Pancreas (tissue), 10 donors: ENCODE measurements around the gene CRK. TPM values are rescaled to one million over a fixed set of nuclear protein-coding genes. Genes with fewer than 3 reads are reported as not detected.

Experiments
- ATAC-seq, 4 donors: fragments of 200-7000 bp; cut with Tn5 transposase; one replicate each; pipeline versions ENCODE4 v1.8.0 to v1.9.1; 2020; ENCODE audit warnings: mild to moderate bottlenecking in 4 of 4, moderate library complexity in 4 of 4
- DNase-seq, 6 donors: peaks; one replicate each; pipeline ENCODE4 v3.0.0-alpha.2; 2020
- FAIRE-seq: peaks from 2 replicates; lab custom pipeline; 2012; peaks lifted over from hg19 to GRCh38; lab: Jason Lieb, UNC
- H3K27ac ChIP-seq, 4 donors: fragments of 200-600 bp; sonication (generic); 1 replicate in 3 of 4; 2 replicates in 1 of 4; pipeline versions ENCODE4 v1.5.0 to v1.8.0; 2020
- H3K27me3 ChIP-seq, 4 donors: fragments of 200-600 bp; one replicate each; pipeline ENCODE4 v1.8.0; 2021
- H3K36me3 ChIP-seq, 3 donors: fragments of 200-600 bp; sonication (generic) in 1 of 3; one replicate each; pipeline versions ENCODE4 v1.5.0 to v1.8.0; 2020 to 2021
- H3K4me1 ChIP-seq, 3 donors: fragments of 200-600 bp; one replicate each; pipeline ENCODE4 v1.8.0; 2021
- H3K4me3 ChIP-seq, 4 donors: fragments of 200-600 bp; sonication (generic) in 2 of 4; one replicate each; pipeline versions ENCODE4 v1.5.0 to v1.8.0; 2020 to 2021
- H3K9me3 ChIP-seq, 4 donors: fragments of 200-600 bp; one replicate each; pipeline ENCODE4 v1.8.0; 2021
- CTCF ChIP-seq, 4 donors: fragments of 200-600 bp; sonication (generic) in 3 of 4; IDR thresholded peaks; one replicate each; pipeline versions ENCODE4 v1.5.0 to v1.8.0; 2021; ENCODE audit warnings: antibody characterized with exemption in 4 of 4
- WGBS, 2 donors: extraction: QIAGEN DNeasy Blood & Tissue Kit; methylation state at CpG; one replicate each; pipeline ENCODE4 v1.1.7; 2013; 5-methylcytosine and 5-hydroxymethylcytosine counted together
- intact Hi-C, 3 donors: fragments of 100-400 bp; cut with DNase I; formaldehyde crosslinking; loops; one replicate each; pipeline versions ENCODE4 v1.11.1 to v1.14.2; 2022
- polyA plus RNA-seq, 2 donors: library from polyadenylated mRNA; stranded (reverse); fragments of 200-250 nt; gene quantifications; one replicate each; pipeline ENCODE4 v1.2.3, GENCODE V29; 2013
- total RNA-seq, 6 donors: library from RNA; stranded (reverse); fragmentation: NEBNext Ultra II Directional in 4 of 6; extraction: Animal tissue kit (Norgen Biotek cat#: 25700) in 4 of 6; gene quantifications; one replicate each; pipeline versions ENCODE4 v1.2.1 to v1.2.4, GENCODE V29; 2021 to 2023
- donor health status: healthy with polysubstance abuse.
- donor health status: DM: no; HTN: no; CAD: no; lungs with moderate emphysema.
- donor health status: DM: no; HTN: no; CAD: no.
- donor health status: control.
- donor health status: control.
- donor health status: Bipolar disorder and iron deficiency.
- donor health status: DM: yes; HTN: yes; CAD: no.
- donor health status: DM: no; HTN: no; CAD: no.
- donor health status: DM: no; HTN: no; CAD: no.
- donor health status: DM: yes; HTN: yes; CAD: no.

Gene CRK
- total and polyA plus RNA-seq, 8 donors = 9.8 to 30.8 (median 18.5) TPM

- Histone ChIP-seq H3K9me3 (no peaks in the 10 kb centered on the region), H3K27me3 (no peaks in the 10 kb centered on the region), H3K27ac (no peak overlapping the region), H3K4me3 (no peak overlapping the region), H3K36me3 (no peaks in the 10 kb centered on the region), H3K4me1 (no peaks in the 10 kb centered on the region)
- WGBS, 2 donors = 79 to 92% methylated on average over 2 of the region's 2 CpGs
- intact Hi-C loops = no loop called here
- ATAC-seq = no peak
- FAIRE-seq = no peak
- no peak for DNase-seq
- TF ChIP-seq CTCF (IDR thresholded peaks at IDR 0.05) = no peak
These were observed 42.2 kb upstream of the CRK start for GRCh38 chr17:1498233-1498632.

- ATAC-seq (no peak), DNase-seq (no peak), FAIRE-seq (no peak)
- H3K4me3 ChIP-seq = no peak overlapping the region
- H3K4me1 ChIP-seq = no peaks in the 10 kb centered on the region
- no peaks in the 10 kb centered on the region for H3K27me3 ChIP-seq
- H3K27ac ChIP-seq = no peak overlapping the region
- 85 to 90% methylated on average over 15 of the region's 15 CpGs for WGBS, 2 donors
- H3K36me3 ChIP-seq = no peaks in the 10 kb centered on the region
- no peaks in the 10 kb centered on the region for H3K9me3 ChIP-seq
- intact Hi-C loops = no loop called here
- TF ChIP-seq CTCF (IDR thresholded peaks at IDR 0.05) = no peak
These were observed 41.8 kb upstream of the CRK start for GRCh38 chr17:1497831-1498230.

GRCh38 chr17:1496869-1497268 lies 40.8 kb upstream of the CRK start:
- Histone ChIP-seq H3K4me1 (no peaks in the 10 kb centered on the region), H3K27me3 (no peaks in the 10 kb centered on the region), H3K9me3 (no peaks in the 10 kb centered on the region), H3K36me3 (no peaks in the 10 kb centered on the region), H3K4me3 (no peak overlapping the region), H3K27ac (no peak overlapping the region)
- intact Hi-C loops = no loop called here
- 93 to 97% methylated on average over 14 of the region's 14 CpGs for WGBS, 2 donors
- DNase-seq = no peak
- TF ChIP-seq CTCF (IDR thresholded peaks at IDR 0.05) = no peak
- ATAC-seq = no peak
- FAIRE-seq = no peak

GRCh38 chr17:1495265-1495989 lies 39.4 kb upstream of the CRK start:
- H3K27ac ChIP-seq = no peak overlapping the region
- no peak for TF ChIP-seq CTCF (IDR thresholded peaks at IDR 0.05)
- FAIRE-seq (no peak), DNase-seq (no peak), ATAC-seq (no peak)
- H3K27me3 ChIP-seq = no peaks in the 10 kb centered on the region
- no peaks in the 10 kb centered on the region for H3K9me3 ChIP-seq
- H3K4me1 ChIP-seq = no peaks in the 10 kb centered on the region
- intact Hi-C loops = no loop called here
- WGBS, 2 donors = 84% methylated on average over 14 of the region's 14 CpGs
- H3K4me3 ChIP-seq = no peak overlapping the region
- H3K36me3 ChIP-seq = no peaks in the 10 kb centered on the region

GRCh38 chr17:1494736-1495253 lies 38.8 kb upstream of the CRK start:
- Histone ChIP-seq H3K27me3 (no peaks in the 10 kb centered on the region), H3K27ac (no peak overlapping the region), H3K9me3 (no peaks in the 10 kb centered on the region), H3K4me1 (no peaks in the 10 kb centered on the region), H3K4me3 (no peak overlapping the region), H3K36me3 (no peaks in the 10 kb centered on the region)
- DNase-seq = no peak
- ATAC-seq = no peak
- no peak for FAIRE-seq
- intact Hi-C loops = no loop called here
- no peak for TF ChIP-seq CTCF (IDR thresholded peaks at IDR 0.05)
- WGBS, 2 donors = 88 to 90% methylated on average over 11 of the region's 11 CpGs
